K562 (cell line): Measurements from ENCODE around the gene MAML3. TPM values are rescaled to one million over a fixed set of nuclear protein-coding genes. Genes with fewer than 3 reads are reported as not detected.

Experiments
- ATAC-seq: fragments of 200-7000 bp; cut with Tn5 transposase; 3 replicates; pipeline ENCODE4 v1.9.1; 2020; ENCODE audit warnings: moderate library complexity
- BruUV-seq: library from RNA; stranded (reverse); fragments of 400-500 nt; replicated peaks from 2 replicates; lab custom pipeline; 2021; lab: Mats Ljungman, UMichigan
- CTCF ChIA-PET: fragments of 300-600 bp; formaldehyde crosslinking; extraction: SDS; loops from one replicate; lab custom pipeline; 2021; ENCODE audit warnings: low intra/inter-chr PET ratio; lab: Yijun Ruan, JAX
- POLR2A ChIA-PET: fragments of 300-600, 350-650 bp; sonication (Branson Sonifier 250); formaldehyde crosslinking; extraction: SDS; loops from one replicate; lab custom pipeline; 2021; ENCODE audit warnings: antibody characterized with exemption, inconsistent platforms; lab: Yijun Ruan, JAX
- DNase-seq, 4 experiments: peaks; one replicate each; pipeline versions ENCODE4 v3.0.0 to v3.0.0-alpha.2; 2011 to 2018; ENCODE audit warnings: low spot score in 3 of 4, mixed read lengths in 3 of 4; ENCODE audit errors: extremely low read depth in 1 of 4
- FAIRE-seq: peaks from 2 replicates; lab custom pipeline; 2011; peaks lifted over from hg19 to GRCh38; lab: Jason Lieb, UNC
- H2AFZ ChIP-seq: 2 replicates; pipeline ENCODE4 v1.6.0; 2011; ENCODE audit warnings: low read depth, low read length, control low read depth, inconsistent platforms
- H3K27ac ChIP-seq: fragments of 200-600 bp; 3 replicates; pipeline ENCODE4 v1.8.0; 2011; ENCODE audit warnings: low read depth, mild to moderate bottlenecking, control low read depth, inconsistent platforms, low read length, moderate library complexity, mixed read lengths; ENCODE audit errors: extremely low read depth
- H3K27me3 ChIP-seq, 2 experiments: fragments of 300-600 bp in 1 of 2; 2 replicates in 1 of 2; 3 replicates in 1 of 2; pipeline versions ENCODE4 v1.6.0 to v1.8.0; 2011; ENCODE audit warnings: inconsistent platforms in 2 of 2, low read length in 2 of 2, mild to moderate bottlenecking in 1 of 2, mixed read lengths in 1 of 2, moderate library complexity in 1 of 2; ENCODE audit not compliant: control insufficient read depth in 2 of 2, insufficient read depth in 2 of 2
- H3K36me3 ChIP-seq: fragments of 300-600 bp; 3 replicates; pipeline ENCODE4 v1.8.0; 2011; ENCODE audit warnings: mild to moderate bottlenecking, low read length, inconsistent platforms; ENCODE audit not compliant: control insufficient read depth, insufficient read depth
- H3K4me1 ChIP-seq, 2 experiments: fragments of 200-600 bp in 1 of 2; replicated peaks in 1 of 2; 2 replicates in 1 of 2; 3 replicates in 1 of 2; pipeline versions ENCODE4 v1.5.1 to v1.8.0; 2011; ENCODE audit warnings: inconsistent platforms in 2 of 2, low read length in 2 of 2, mild to moderate bottlenecking in 1 of 2, mixed read lengths in 1 of 2, moderate library complexity in 1 of 2; ENCODE audit not compliant: control insufficient read depth in 2 of 2, insufficient read depth in 2 of 2
- H3K4me2 ChIP-seq: 2 replicates; pipeline ENCODE4 v1.6.1; 2011; ENCODE audit warnings: low read length, control low read depth, inconsistent platforms, mixed read lengths; ENCODE audit not compliant: insufficient read depth
- H3K4me3 ChIP-seq: fragments of 200-600 bp; sonication (generic), shearing (Covaris generic); 2 replicates; pipeline ENCODE4 v1.5.1; 2016; ENCODE audit warnings: control low read depth, inconsistent platforms
- H3K79me2 ChIP-seq: fragments of 200-600 bp; 3 replicates; pipeline ENCODE4 v1.8.0; 2011; ENCODE audit warnings: low read length, inconsistent platforms; ENCODE audit not compliant: control insufficient read depth, insufficient read depth
- H3K9ac ChIP-seq, 2 experiments: 2 replicates each; pipeline versions ENCODE4 v1.6.0 to v1.6.1; 2011; ENCODE audit warnings: low read depth in 2 of 2, low read length in 2 of 2, control low read depth in 1 of 2, inconsistent platforms in 1 of 2, mild to moderate bottlenecking in 1 of 2, mixed read lengths in 1 of 2; ENCODE audit not compliant: insufficient read depth in 1 of 2
- H3K9me1 ChIP-seq: one replicate; pipeline ENCODE4 v1.6.0; 2011; ENCODE audit warnings: inconsistent platforms, mild to moderate bottlenecking, low read length, moderate library complexity; ENCODE audit not compliant: control insufficient read depth, insufficient read depth
- H3K9me3 ChIP-seq: replicated peaks from 2 replicates; pipeline ENCODE4 v1.5.1; 2011; ENCODE audit warnings: low read depth, low read length, inconsistent platforms; ENCODE audit not compliant: control insufficient read depth, insufficient read depth
- H4K20me1 ChIP-seq: replicated peaks from 2 replicates; pipeline ENCODE4 v1.6.1; 2011; ENCODE audit warnings: low read length, inconsistent platforms, mixed read lengths; ENCODE audit not compliant: control insufficient read depth, insufficient read depth
- HCFC1 ChIP-seq: IDR thresholded peaks from 2 replicates; pipeline ENCODE4 v1.6.1; 2012; ENCODE audit warnings: low read depth, low read length, improper control_type of control experiment
- SPI1 ChIP-seq: IDR thresholded peaks from 2 replicates; pipeline ENCODE4 v1.6.1; 2011; ENCODE audit warnings: low read depth, low read length, control low read depth, borderline replicate concordance
- ZNF79 ChIP-seq: fragments of 250-450 bp; sonication (Bioruptor Pico); IDR thresholded peaks from 2 replicates; pipeline ENCODE4 v1.4.0; 2020; ENCODE audit warnings: low read depth, mild to moderate bottlenecking, moderate library complexity
- WGBS: fragments of 100-300 bp; shearing (Covaris generic); methylation state at CpG from one replicate; pipeline ENCODE4 v1.1.6; 2016; ENCODE audit warnings: low coverage, mixed read lengths; ENCODE audit not compliant: insufficient coverage; ENCODE audit errors: missing lambda C conversion rate; 5-methylcytosine and 5-hydroxymethylcytosine counted together
- in situ Hi-C: fragments of 300-500 bp; cut with MboI; formaldehyde crosslinking; loops from 4 replicates; pipeline ENCODE4 v1.15.0; 2018; ENCODE audit warnings: inconsistent platforms, mixed read lengths
- intact Hi-C: fragments of 100-400 bp; cut with micrococcal nuclease; formaldehyde crosslinking; loops from 2 replicates; pipeline ENCODE4 v1.14.2; 2022
- polyA plus RNA-seq, 8 experiments: library from polyadenylated mRNA; depleted of rRNA in 4 of 8; stranded (reverse) in 5 of 8; unstranded in 3 of 8; fragments of >200 nt; fragmentation: Nextera tagmentation in 2 of 8; fragmentation: Illumina TruSeq in 1 of 8; extraction: Ambion mirVana in 2 of 8; extraction: Trizol in 1 of 8; gene quantifications; 2 replicates each; pipeline versions ENCODE4 v1.2.1 to v1.2.3, GENCODE V29; 2011 to 2014; ENCODE audit warnings: inconsistent platforms in 1 of 8, missing spikeins in 1 of 8
- total RNA-seq, 7 experiments: library from RNA; depleted of rRNA in 6 of 7; stranded (reverse); fragments of >200 nt in 6 of 7; fragmentation: Illumina TruSeq in 2 of 7; extraction: Trizol in 2 of 7; gene quantifications; 2 replicates each; pipeline versions ENCODE4 v1.2.1 to v1.2.3, GENCODE V29; 2011 to 2021; ENCODE audit warnings: low replicate concordance in 1 of 7
- TF ChIP-seq, protein P1 (sequence below), 2 experiments: fragments of 450-650 bp in 1 of 2; sonication (generic) in 1 of 2; formaldehyde crosslinking in 1 of 2; IDR thresholded peaks; 2 replicates each; pipeline versions ENCODE4 v1.7.1 to v1.9.0; 2016 to 2022; ENCODE audit warnings: inconsistent platforms in 1 of 2, mild to moderate bottlenecking in 1 of 2, missing genetic modification reagents in 1 of 2
- TF ChIP-seq, protein P2 (sequence below): sonication (generic); formaldehyde crosslinking; IDR thresholded peaks from 2 replicates; pipeline ENCODE4 v1.8.0; 2023; ENCODE audit warnings: mild to moderate bottlenecking, missing genetic modification reagents

MAML3 gene
- total and polyA plus RNA-seq, 9 of the 15 experiments (the other 6 are each of a cell fraction or from before 2014, with no cell fraction given), result 0.01 to 0.55 (median 0.25) TPM

- DNase-seq (no peak), ATAC-seq (no peak)
- no peaks in the 10 kb centered on the region for H3K36me3 ChIP-seq
- BruUV-seq, result no TSS peak
- intact Hi-C loops, result no loop called here
- CTCF ChIA-PET, result no interaction called here
- no peak overlapping the region for H2AFZ ChIP-seq
- H3K9ac ChIP-seq, result no peak overlapping the region
- no peaks in the 10 kb centered on the region for H3K4me1 ChIP-seq
- TF ChIP-seq ZNF79 (CRISPR knock-in tag) (no peak), HCFC1 (no peak), SPI1 (no peak)
- TF ChIP-seq, protein P1, sequence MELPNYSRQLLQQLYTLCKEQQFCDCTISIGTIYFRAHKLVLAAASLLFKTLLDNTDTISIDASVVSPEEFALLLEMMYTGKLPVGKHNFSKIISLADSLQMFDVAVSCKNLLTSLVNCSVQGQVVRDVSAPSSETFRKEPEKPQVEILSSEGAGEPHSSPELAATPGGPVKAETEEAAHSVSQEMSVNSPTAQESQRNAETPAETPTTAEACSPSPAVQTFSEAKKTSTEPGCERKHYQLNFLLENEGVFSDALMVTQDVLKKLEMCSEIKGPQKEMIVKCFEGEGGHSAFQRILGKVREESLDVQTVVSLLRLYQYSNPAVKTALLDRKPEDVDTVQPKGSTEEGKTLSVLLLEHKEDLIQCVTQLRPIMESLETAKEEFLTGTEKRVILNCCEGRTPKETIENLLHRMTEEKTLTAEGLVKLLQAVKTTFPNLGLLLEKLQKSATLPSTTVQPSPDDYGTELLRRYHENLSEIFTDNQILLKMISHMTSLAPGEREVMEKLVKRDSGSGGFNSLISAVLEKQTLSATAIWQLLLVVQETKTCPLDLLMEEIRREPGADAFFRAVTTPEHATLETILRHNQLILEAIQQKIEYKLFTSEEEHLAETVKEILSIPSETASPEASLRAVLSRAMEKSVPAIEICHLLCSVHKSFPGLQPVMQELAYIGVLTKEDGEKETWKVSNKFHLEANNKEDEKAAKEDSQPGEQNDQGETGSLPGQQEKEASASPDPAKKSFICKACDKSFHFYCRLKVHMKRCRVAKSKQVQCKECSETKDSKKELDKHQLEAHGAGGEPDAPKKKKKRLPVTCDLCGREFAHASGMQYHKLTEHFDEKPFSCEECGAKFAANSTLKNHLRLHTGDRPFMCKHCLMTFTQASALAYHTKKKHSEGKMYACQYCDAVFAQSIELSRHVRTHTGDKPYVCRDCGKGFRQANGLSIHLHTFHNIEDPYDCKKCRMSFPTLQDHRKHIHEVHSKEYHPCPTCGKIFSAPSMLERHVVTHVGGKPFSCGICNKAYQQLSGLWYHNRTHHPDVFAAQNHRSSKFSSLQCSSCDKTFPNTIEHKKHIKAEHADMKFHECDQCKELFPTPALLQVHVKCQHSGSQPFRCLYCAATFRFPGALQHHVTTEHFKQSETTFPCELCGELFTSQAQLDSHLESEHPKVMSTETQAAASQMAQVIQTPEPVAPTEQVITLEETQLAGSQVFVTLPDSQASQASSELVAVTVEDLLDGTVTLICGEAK (IDR thresholded peaks at IDR 0.05), result no peak
- TF ChIP-seq, protein P1 (CRISPR knock-in tag; IDR thresholded peaks at IDR 0.05), result no peak
- TF ChIP-seq, protein P2, sequence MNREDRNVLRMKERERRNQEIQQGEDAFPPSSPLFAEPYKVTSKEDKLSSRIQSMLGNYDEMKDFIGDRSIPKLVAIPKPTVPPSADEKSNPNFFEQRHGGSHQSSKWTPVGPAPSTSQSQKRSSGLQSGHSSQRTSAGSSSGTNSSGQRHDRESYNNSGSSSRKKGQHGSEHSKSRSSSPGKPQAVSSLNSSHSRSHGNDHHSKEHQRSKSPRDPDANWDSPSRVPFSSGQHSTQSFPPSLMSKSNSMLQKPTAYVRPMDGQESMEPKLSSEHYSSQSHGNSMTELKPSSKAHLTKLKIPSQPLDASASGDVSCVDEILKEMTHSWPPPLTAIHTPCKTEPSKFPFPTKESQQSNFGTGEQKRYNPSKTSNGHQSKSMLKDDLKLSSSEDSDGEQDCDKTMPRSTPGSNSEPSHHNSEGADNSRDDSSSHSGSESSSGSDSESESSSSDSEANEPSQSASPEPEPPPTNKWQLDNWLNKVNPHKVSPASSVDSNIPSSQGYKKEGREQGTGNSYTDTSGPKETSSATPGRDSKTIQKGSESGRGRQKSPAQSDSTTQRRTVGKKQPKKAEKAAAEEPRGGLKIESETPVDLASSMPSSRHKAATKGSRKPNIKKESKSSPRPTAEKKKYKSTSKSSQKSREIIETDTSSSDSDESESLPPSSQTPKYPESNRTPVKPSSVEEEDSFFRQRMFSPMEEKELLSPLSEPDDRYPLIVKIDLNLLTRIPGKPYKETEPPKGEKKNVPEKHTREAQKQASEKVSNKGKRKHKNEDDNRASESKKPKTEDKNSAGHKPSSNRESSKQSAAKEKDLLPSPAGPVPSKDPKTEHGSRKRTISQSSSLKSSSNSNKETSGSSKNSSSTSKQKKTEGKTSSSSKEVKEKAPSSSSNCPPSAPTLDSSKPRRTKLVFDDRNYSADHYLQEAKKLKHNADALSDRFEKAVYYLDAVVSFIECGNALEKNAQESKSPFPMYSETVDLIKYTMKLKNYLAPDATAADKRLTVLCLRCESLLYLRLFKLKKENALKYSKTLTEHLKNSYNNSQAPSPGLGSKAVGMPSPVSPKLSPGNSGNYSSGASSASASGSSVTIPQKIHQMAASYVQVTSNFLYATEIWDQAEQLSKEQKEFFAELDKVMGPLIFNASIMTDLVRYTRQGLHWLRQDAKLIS (CRISPR knock-in tag), result no peak
- TF ChIP-seq, all 486 proteins: peak for 0
- H3K79me2 ChIP-seq, result no peaks in the 10 kb centered on the region
- FAIRE-seq, result no peak
- in situ Hi-C loops, result no loop called here
- H3K4me2 ChIP-seq, result no peak overlapping the region
- no peaks in the 10 kb centered on the region for H3K9me3 ChIP-seq
- WGBS, result 4% methylated on average over 4 of the region's 4 CpGs
- H4K20me1 ChIP-seq, result no peaks in the 10 kb centered on the region
- POLR2A ChIA-PET, result no interaction called here
- H3K27ac ChIP-seq, result no peak overlapping the region
- peaks cover 26 to 31% of the 10 kb centered on the region in 2 experiments; a peak in 4 of 5 replicates for H3K27me3 ChIP-seq
- no peaks in the 10 kb centered on the region for H3K9me1 ChIP-seq
- no peak overlapping the region for H3K4me3 ChIP-seq
Observed at GRCh38 chr4:139760567-139760966, 393.4 kb downstream of the MAML3 start.
